PFSK-1 (cell line): ENCODE results near the gene GTF2H3.

Experiments
- FOXP2 ChIP-seq: optimal IDR thresholded peaks from 2 replicates; pipeline ENCODE3; 2011; ENCODE audit warnings: borderline replicate concordance, control low read depth, inconsistent platforms; ENCODE audit not compliant: insufficient read depth; ENCODE audit errors: extremely low read length, extremely low read depth
- POLR2AphosphoS5 ChIP-seq: IDR thresholded peaks from 2 replicates; pipeline ENCODE4 v1.6.1; 2012; ENCODE audit warnings: low read depth, mild to moderate bottlenecking, control low read depth, low read length, moderate library complexity
- REST ChIP-seq, 2 experiments: IDR thresholded peaks; 2 replicates each; pipeline versions ENCODE4 v1.6.1 to v1.8.0; 2011 to 2012; ENCODE audit warnings: low read depth in 2 of 2, low read length in 2 of 2, control low read depth in 1 of 2, inconsistent platforms in 1 of 2, mild to moderate bottlenecking in 1 of 2, moderate library complexity in 1 of 2; ENCODE audit not compliant: insufficient read depth in 1 of 2

GRCh38 chr12:123671876-123672275, 38.2 kb downstream of the GTF2H3 start:
- TF ChIP-seq REST (IDR thresholded peaks at IDR 0.05; ENCODE audit: insufficient read depth in 1 of 2, low read depth in 2 of 2, low read length in 2 of 2) (no peak), FOXP2 (no peak), POLR2AphosphoS5 (no peak)
